ENCODE results near the gene EFCAB5. TPM values are rescaled to one million over a fixed set of nuclear protein-coding genes. Genes with fewer than 3 reads are reported as not detected.
A peak's percentile ranks its signal among the peaks of the same experiment; 100 is the strongest.
"Not testable (repeated sequence)": the region's sequence is repeated elsewhere in the genome, so short reads cannot be mapped to it uniquely, and the experiment has no call there.

Gene EFCAB5
- total RNA-seq, 1 donor from 2014 or later: 1.00 TPM

GRCh38 chr17:30021708-30022317 is 80.4 kb downstream of the EFCAB5 start:
- Mint-ChIP-seq H3K27ac (ENCODE audit: unreplicated experiment) (no peak overlapping the region), H3K4me1 (ENCODE audit: low read depth, unreplicated experiment) (no peaks in the 10 kb centered on the region), H3K4me3 (ENCODE audit: unreplicated experiment) (no peak overlapping the region), H3K9me3 (ENCODE audit: unreplicated experiment) (no peaks in the 10 kb centered on the region), H3K27me3 (ENCODE audit: low read depth, unreplicated experiment) (no peaks in the 10 kb centered on the region), H3K36me3 (ENCODE audit: low read depth, unreplicated experiment) (no peaks in the 10 kb centered on the region)
- Histone ChIP-seq H3K4me3 (ENCODE audit: insufficient read depth, low read depth, low read length) (no peak overlapping the region), H3K27ac (ENCODE audit: low read depth, low read length) (no peak overlapping the region), H2AFZ (ENCODE audit: low read depth, low read length) (no peak overlapping the region), H3K36me3 (ENCODE audit: insufficient read depth, low read length) (no peaks in the 10 kb centered on the region), H4K20me1 (ENCODE audit: insufficient read depth, low read length) (no peaks in the 10 kb centered on the region), H3K79me2 (ENCODE audit: insufficient read depth, low read length) (no peaks in the 10 kb centered on the region), H3K9ac (ENCODE audit: low read length) (no peak overlapping the region), H3K27me3 (ENCODE audit: insufficient read depth, low read length) (no peaks in the 10 kb centered on the region), H3K4me2 (ENCODE audit: low read length) (peak overlapping the region; percentile 35), H3K4me1 (ENCODE audit: insufficient read depth, low read length) (no peaks in the 10 kb centered on the region), H3K9me3 (ENCODE audit: insufficient read depth, low read depth, low read length) (no peaks in the 10 kb centered on the region)
- TF ChIP-seq, protein P1, sequence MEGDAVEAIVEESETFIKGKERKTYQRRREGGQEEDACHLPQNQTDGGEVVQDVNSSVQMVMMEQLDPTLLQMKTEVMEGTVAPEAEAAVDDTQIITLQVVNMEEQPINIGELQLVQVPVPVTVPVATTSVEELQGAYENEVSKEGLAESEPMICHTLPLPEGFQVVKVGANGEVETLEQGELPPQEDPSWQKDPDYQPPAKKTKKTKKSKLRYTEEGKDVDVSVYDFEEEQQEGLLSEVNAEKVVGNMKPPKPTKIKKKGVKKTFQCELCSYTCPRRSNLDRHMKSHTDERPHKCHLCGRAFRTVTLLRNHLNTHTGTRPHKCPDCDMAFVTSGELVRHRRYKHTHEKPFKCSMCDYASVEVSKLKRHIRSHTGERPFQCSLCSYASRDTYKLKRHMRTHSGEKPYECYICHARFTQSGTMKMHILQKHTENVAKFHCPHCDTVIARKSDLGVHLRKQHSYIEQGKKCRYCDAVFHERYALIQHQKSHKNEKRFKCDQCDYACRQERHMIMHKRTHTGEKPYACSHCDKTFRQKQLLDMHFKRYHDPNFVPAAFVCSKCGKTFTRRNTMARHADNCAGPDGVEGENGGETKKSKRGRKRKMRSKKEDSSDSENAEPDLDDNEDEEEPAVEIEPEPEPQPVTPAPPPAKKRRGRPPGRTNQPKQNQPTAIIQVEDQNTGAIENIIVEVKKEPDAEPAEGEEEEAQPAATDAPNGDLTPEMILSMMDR (IDR thresholded peaks at IDR 0.05; ENCODE audit: insufficient read depth, low read depth, low read length): peak; percentile 85
- no peak for TF ChIP-seq EZH2 (IDR thresholded peaks at IDR 0.05; ENCODE audit: insufficient read depth, low read length)
- peak; percentile 78 for FAIRE-seq
- DNase-seq (ENCODE audit: low read depth): peak; percentile 18

GRCh38 chr17:30025325-30025724 is 83.9 kb downstream of the EFCAB5 start:
- H3K4me2 ChIP-seq (ENCODE audit: low read length); H3K79me2 ChIP-seq (ENCODE audit: insufficient read depth, low read length); H4K20me1 ChIP-seq (ENCODE audit: insufficient read depth, low read length); H3K27me3 Mint-ChIP-seq (ENCODE audit: low read depth, unreplicated experiment); H2AFZ ChIP-seq (ENCODE audit: low read depth, low read length); H3K9me3 ChIP-seq (ENCODE audit: insufficient read depth, low read depth, low read length); H3K36me3 Mint-ChIP-seq (ENCODE audit: low read depth, unreplicated experiment); H3K36me3 ChIP-seq (ENCODE audit: insufficient read depth, low read length); H3K4me3 ChIP-seq (ENCODE audit: insufficient read depth, low read depth, low read length); DNase-seq (ENCODE audit: low read depth); H3K27ac ChIP-seq (ENCODE audit: low read depth, low read length); H3K4me3 Mint-ChIP-seq (ENCODE audit: unreplicated experiment); H3K9ac ChIP-seq (ENCODE audit: low read length); H3K4me1 ChIP-seq (ENCODE audit: insufficient read depth, low read length); H3K4me1 Mint-ChIP-seq (ENCODE audit: low read depth, unreplicated experiment); FAIRE-seq; H3K27me3 ChIP-seq (ENCODE audit: insufficient read depth, low read length); H3K9me3 Mint-ChIP-seq (ENCODE audit: unreplicated experiment); H3K27ac Mint-ChIP-seq (ENCODE audit: unreplicated experiment): not testable (repeated sequence)

DNA sequence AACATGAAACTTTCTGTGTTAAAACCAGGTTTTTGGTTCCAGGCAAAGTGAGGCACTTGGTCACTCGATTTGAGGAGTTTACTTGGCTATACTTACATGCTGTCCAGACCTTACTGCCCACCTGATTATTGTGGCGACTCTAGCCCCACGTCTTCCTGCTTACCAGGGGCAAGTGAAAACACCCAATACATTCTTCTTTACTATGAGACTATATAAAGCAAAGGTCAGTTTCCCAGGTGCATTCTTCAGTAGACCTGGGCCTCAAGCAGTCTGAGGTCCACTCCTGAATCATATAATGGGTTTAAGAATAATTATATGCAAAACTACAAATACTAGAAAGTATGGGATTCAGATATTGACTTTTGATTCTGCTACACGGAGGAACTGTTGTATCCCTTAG is 86.2 kb downstream of the EFCAB5 start:
- Histone ChIP-seq H3K4me2 (ENCODE audit: low read length) (no peak overlapping the region), H3K4me1 (ENCODE audit: insufficient read depth, low read length) (no peaks in the 10 kb centered on the region), H3K36me3 (ENCODE audit: insufficient read depth, low read length) (no peaks in the 10 kb centered on the region), H2AFZ (ENCODE audit: low read depth, low read length) (no peak overlapping the region), H3K9me3 (ENCODE audit: insufficient read depth, low read depth, low read length) (no peaks in the 10 kb centered on the region), H3K9ac (ENCODE audit: low read length) (no peak overlapping the region), H3K4me3 (ENCODE audit: insufficient read depth, low read depth, low read length) (no peak overlapping the region), H4K20me1 (ENCODE audit: insufficient read depth, low read length) (no peaks in the 10 kb centered on the region), H3K27me3 (ENCODE audit: insufficient read depth, low read length) (no peaks in the 10 kb centered on the region), H3K79me2 (ENCODE audit: insufficient read depth, low read length) (no peaks in the 10 kb centered on the region), H3K27ac (ENCODE audit: low read depth, low read length) (no peak overlapping the region)
- TF ChIP-seq, protein P1 (IDR thresholded peaks at IDR 0.05; ENCODE audit: insufficient read depth, low read depth, low read length): no peak
- no peak for TF ChIP-seq EZH2 (IDR thresholded peaks at IDR 0.05; ENCODE audit: insufficient read depth, low read length)
- no peak overlapping the region for H3K4me3 Mint-ChIP-seq (ENCODE audit: unreplicated experiment)
- no peak overlapping the region for H3K27ac Mint-ChIP-seq (ENCODE audit: unreplicated experiment)
- DNase-seq (ENCODE audit: low read depth) (no peak), FAIRE-seq (no peak)
- H3K4me1 Mint-ChIP-seq (ENCODE audit: low read depth, unreplicated experiment): no peaks in the 10 kb centered on the region
- H3K27me3 Mint-ChIP-seq (ENCODE audit: low read depth, unreplicated experiment): peaks cover 2% of the 10 kb centered on the region
- H3K36me3 Mint-ChIP-seq (ENCODE audit: low read depth, unreplicated experiment): no peaks in the 10 kb centered on the region
- H3K9me3 Mint-ChIP-seq (ENCODE audit: unreplicated experiment): no peaks in the 10 kb centered on the region

Data from astrocyte (in vitro differentiated cells and primary cell).